ENCODE results near the gene HRH4. TPM values are rescaled to one million over a fixed set of nuclear protein-coding genes. Genes with fewer than 3 reads are reported as not detected.
A peak's percentile ranks its signal among the peaks of the same experiment; 100 is the strongest.

HRH4 gene
- total RNA-seq, 1 experiment from 2014 or later, result 0.16 TPM

- Histone ChIP-seq H3K27me3 (no peaks in the 10 kb centered on the region), H3K9me3 (no peaks in the 10 kb centered on the region), H3K4me3 (no peak overlapping the region), H3K36me3 (no peaks in the 10 kb centered on the region)
- DNase-seq, result no peak
Observed at GRCh38 chr18:24491927-24492834, 31.7 kb downstream of the HRH4 start.

GRCh38 chr18:24494586-24494985 is 34.1 kb downstream of the HRH4 start:
- H3K36me3 ChIP-seq, result no peaks in the 10 kb centered on the region
- H3K4me3 ChIP-seq, result no peak overlapping the region
- H3K27me3 ChIP-seq, result no peaks in the 10 kb centered on the region
- H3K9me3 ChIP-seq, result no peaks in the 10 kb centered on the region
- no peak for DNase-seq

GRCh38 chr18:24497031-24497754 is 36.8 kb downstream of the HRH4 start:
- no peak overlapping the region for H3K4me3 ChIP-seq
- no peaks in the 10 kb centered on the region for H3K9me3 ChIP-seq
- H3K36me3 ChIP-seq, result no peaks in the 10 kb centered on the region
- no peaks in the 10 kb centered on the region for H3K27me3 ChIP-seq
- DNase-seq, result no peak

GRCh38 chr18:24499814-24500213 is 39.4 kb downstream of the HRH4 start:
- DNase-seq, result no peak
- Histone ChIP-seq H3K27me3 (no peaks in the 10 kb centered on the region), H3K36me3 (no peaks in the 10 kb centered on the region)

GRCh38 chr18:24500217-24500616 is 39.8 kb downstream of the HRH4 start:
- no peaks in the 10 kb centered on the region for H3K36me3 ChIP-seq
- no peaks in the 10 kb centered on the region for H3K9me3 ChIP-seq
- peak; percentile 37 for DNase-seq
- no peaks in the 10 kb centered on the region for H3K27me3 ChIP-seq
- H3K4me3 ChIP-seq, result no peak overlapping the region

More at GRCh38 chr18:24499814-24500213, 39.4 kb downstream of the HRH4 start:
- no peaks in the 10 kb centered on the region for H3K9me3 ChIP-seq
- H3K4me3 ChIP-seq, result no peak overlapping the region

GRCh38 chr18:24500766-24501165 is 40.3 kb downstream of the HRH4 start:
- Histone ChIP-seq H3K4me3 (no peak overlapping the region), H3K36me3 (no peaks in the 10 kb centered on the region), H3K9me3 (no peaks in the 10 kb centered on the region), H3K27me3 (no peaks in the 10 kb centered on the region)
- DNase-seq, result no peak

GRCh38 chr18:24502667-24503523 is 42.5 kb downstream of the HRH4 start:
- H3K9me3 ChIP-seq, result no peaks in the 10 kb centered on the region
- no peaks in the 10 kb centered on the region for H3K36me3 ChIP-seq
- no peaks in the 10 kb centered on the region for H3K27me3 ChIP-seq
- DNase-seq, result no peak
- H3K4me3 ChIP-seq, result no peak overlapping the region

GRCh38 chr18:24504401-24504800 is 44.0 kb downstream of the HRH4 start:
- H3K36me3 ChIP-seq, result no peaks in the 10 kb centered on the region

GRCh38 chr18:24506175-24506574 is 45.7 kb downstream of the HRH4 start:
- no peak for DNase-seq
- Histone ChIP-seq H3K4me3 (no peak overlapping the region), H3K9me3 (no peaks in the 10 kb centered on the region), H3K27me3 (no peaks in the 10 kb centered on the region), H3K36me3 (no peaks in the 10 kb centered on the region)

More at GRCh38 chr18:24504401-24504800, 44.0 kb downstream of the HRH4 start:
- H3K4me3 ChIP-seq, result no peak overlapping the region
- no peak for DNase-seq
- H3K27me3 ChIP-seq, result no peaks in the 10 kb centered on the region
- no peaks in the 10 kb centered on the region for H3K9me3 ChIP-seq

GRCh38 chr18:24509435-24509834 is 49.0 kb downstream of the HRH4 start:
- no peaks in the 10 kb centered on the region for H3K36me3 ChIP-seq
- no peaks in the 10 kb centered on the region for H3K27me3 ChIP-seq
- DNase-seq, result no peak
- H3K9me3 ChIP-seq, result no peaks in the 10 kb centered on the region
- H3K4me3 ChIP-seq, result no peak overlapping the region

- no peak overlapping the region for H3K4me3 ChIP-seq
- DNase-seq, result peak; percentile 39
- no peaks in the 10 kb centered on the region for H3K27me3 ChIP-seq
- H3K9me3 ChIP-seq, result no peaks in the 10 kb centered on the region
- H3K36me3 ChIP-seq, result no peaks in the 10 kb centered on the region
Observed at GRCh38 chr18:24514439-24514838, 54.0 kb downstream of the HRH4 start.

- no peaks in the 10 kb centered on the region for H3K36me3 ChIP-seq
- no peaks in the 10 kb centered on the region for H3K27me3 ChIP-seq
- no peak overlapping the region for H3K4me3 ChIP-seq
- no peak for DNase-seq
- H3K9me3 ChIP-seq, result no peaks in the 10 kb centered on the region
Observed at GRCh38 chr18:24515721-24516120, 55.3 kb downstream of the HRH4 start.

- H3K27me3 ChIP-seq, result no peaks in the 10 kb centered on the region
- H3K4me3 ChIP-seq, result no peak overlapping the region
- no peaks in the 10 kb centered on the region for H3K36me3 ChIP-seq
- DNase-seq, result no peak
- no peaks in the 10 kb centered on the region for H3K9me3 ChIP-seq
Observed at GRCh38 chr18:24516261-24516660, 55.8 kb downstream of the HRH4 start.

GRCh38 chr18:24517554-24517953 is 57.1 kb downstream of the HRH4 start:
- Histone ChIP-seq H3K27me3 (no peaks in the 10 kb centered on the region), H3K4me3 (no peak overlapping the region), H3K9me3 (no peaks in the 10 kb centered on the region), H3K36me3 (no peaks in the 10 kb centered on the region)
- no peak for DNase-seq

- no peak for DNase-seq
- no peaks in the 10 kb centered on the region for H3K27me3 ChIP-seq
- no peaks in the 10 kb centered on the region for H3K36me3 ChIP-seq
- no peak overlapping the region for H3K4me3 ChIP-seq
- no peaks in the 10 kb centered on the region for H3K9me3 ChIP-seq
Observed at GRCh38 chr18:24518596-24518995, 58.2 kb downstream of the HRH4 start.

Data from MG63 (cell line).